Prostate gland (tissue), 2 donors: ENCODE measurements around the gene ATP5ME. TPM values are rescaled to one million over a fixed set of nuclear protein-coding genes. Genes with fewer than 3 reads are reported as not detected.

Experiments
- DNase-seq: peaks from one replicate; pipeline ENCODE4 v3.0.0-alpha.2; 2019; ENCODE audit warnings: low spot score
- H3K27ac ChIP-seq, 2 donors: fragments of 200-600 bp; sonication (generic); 2 replicates each; pipeline ENCODE4 v1.5.1; 2017 to 2019
- H3K27me3 ChIP-seq: fragments of 200-600 bp; sonication (generic); replicated peaks from 2 replicates; pipeline ENCODE4 v1.5.1; 2019; ENCODE audit not compliant: insufficient read depth
- H3K36me3 ChIP-seq, 2 donors: fragments of 200-600 bp; sonication (generic); 1 replicate in 1 of 2; 2 replicates in 1 of 2; pipeline versions ENCODE4 v1.5.1 to v1.8.1; 2017 to 2019
- H3K4me1 ChIP-seq: fragments of 200-600 bp; sonication (generic); replicated peaks from 2 replicates; pipeline ENCODE4 v1.5.1; 2019
- H3K4me3 ChIP-seq, 2 donors: fragments of 200-600 bp; sonication (generic); 2 replicates each; pipeline ENCODE4 v1.5.1; 2017 to 2019
- H3K9me3 ChIP-seq: fragments of 200-600 bp; sonication (generic); 2 replicates; pipeline ENCODE4 v1.5.1; 2017
- CTCF ChIP-seq, 4 experiments: fragments of 200-600 bp in 2 of 4; fragments of 450-650 bp in 2 of 4; sonication (generic) in 2 of 4; IDR thresholded peaks; 1 replicate in 3 of 4; 2 replicates in 1 of 4; pipeline ENCODE4 v1.5.1; 2016 to 2019; ENCODE audit warnings: antibody characterized with exemption in 4 of 4, mild to moderate bottlenecking in 2 of 4, moderate library complexity in 2 of 4
- POLR2A ChIP-seq: fragments of 450-650 bp; IDR thresholded peaks from one replicate; pipeline ENCODE4 v1.6.1; 2016; ENCODE audit warnings: antibody characterized with exemption, mild to moderate bottlenecking
- POLR2AphosphoS5 ChIP-seq: sonication (generic); formaldehyde crosslinking; IDR thresholded peaks from one replicate; pipeline ENCODE4 v1.6.1; 2017; ENCODE audit warnings: antibody characterized with exemption
- WGBS: methylation state at CpG from one replicate; pipeline ENCODE4 v1.1.5; 2018; 5-methylcytosine and 5-hydroxymethylcytosine counted together
- intact Hi-C: fragments of 100-400 bp; cut with DNase I; formaldehyde crosslinking; loops from one replicate; pipeline ENCODE4 v1.14.2; 2022
- total RNA-seq, 2 donors: library from RNA; depleted of rRNA; stranded (reverse); fragments of >200 nt; gene quantifications; one replicate each; pipeline ENCODE4 v1.1.0, GENCODE V29; 2016

ATP5ME gene
- total RNA-seq, 2 donors from 2014 or later, result 148 to 313 TPM

GRCh38 chr4:682490-683172, 8.6 kb upstream of the ATP5ME start:
- TF ChIP-seq POLR2AphosphoS5 (no peak), POLR2A (no peak), CTCF (IDR thresholded peaks at IDR 0.05) (peak in 1 of 4 experiments; percentile 11)
- WGBS, result 78% methylated on average over 23 of the region's 23 CpGs
- no peak for DNase-seq
- H3K4me3 ChIP-seq, result no peak overlapping the region
- no peaks in the 10 kb centered on the region for H3K27me3 ChIP-seq
- H3K36me3 ChIP-seq, result no peaks in the 10 kb centered on the region
- intact Hi-C loops, result no loop called here
- H3K9me3 ChIP-seq, result no peaks in the 10 kb centered on the region
- H3K27ac ChIP-seq, result peak overlapping the region in 1 of 2 donors; percentile 37
- peaks cover 4% of the 10 kb centered on the region for H3K4me1 ChIP-seq

GRCh38 chr4:681736-682451, 7.8 kb upstream of the ATP5ME start:
- Histone ChIP-seq H3K27ac (peak overlapping the region in 1 of 2 donors; percentile 37), H3K4me1 (peaks cover 8% of the 10 kb centered on the region)

GRCh38 chr4:680928-681645, 7.0 kb upstream of the ATP5ME start:
- H3K36me3 ChIP-seq, result no peaks in the 10 kb centered on the region
- intact Hi-C loops, result no loop called here
- no peak for TF ChIP-seq POLR2AphosphoS5
- TF ChIP-seq POLR2A, result no peak
- no peak for TF ChIP-seq CTCF (IDR thresholded peaks at IDR 0.05)
- WGBS, result 2% methylated on average over 34 of the region's 62 CpGs
- H3K4me3 ChIP-seq, result peak overlapping the region; percentile 27 to 37
- H3K9me3 ChIP-seq, result no peaks in the 10 kb centered on the region
- H3K27ac ChIP-seq, result no peak overlapping the region
- H3K4me1 ChIP-seq, result peaks cover 8% of the 10 kb centered on the region
- H3K27me3 ChIP-seq, result no peaks in the 10 kb centered on the region
- DNase-seq, result no peak

More at GRCh38 chr4:681736-682451, 7.8 kb upstream of the ATP5ME start:
- Histone ChIP-seq H3K27me3 (no peaks in the 10 kb centered on the region), H3K4me3 (peak overlapping the region; percentile 12 to 26), H3K9me3 (no peaks in the 10 kb centered on the region), H3K36me3 (no peaks in the 10 kb centered on the region)
- intact Hi-C loops, result no loop called here
- 44% methylated on average over 51 of the region's 58 CpGs for WGBS
- DNase-seq, result peak; percentile 64
- peak; percentile 25 for TF ChIP-seq POLR2AphosphoS5
- no peak for TF ChIP-seq CTCF (IDR thresholded peaks at IDR 0.05)

- no peak overlapping the region for H3K27ac ChIP-seq
- peaks cover 8% of the 10 kb centered on the region for H3K4me1 ChIP-seq
- WGBS, result 35% methylated on average over 11 of the region's 17 CpGs
- no peaks in the 10 kb centered on the region for H3K27me3 ChIP-seq
- H3K36me3 ChIP-seq, result no peaks in the 10 kb centered on the region
- DNase-seq, result no peak
- intact Hi-C loops, result no loop called here
- no peak overlapping the region for H3K4me3 ChIP-seq
- H3K9me3 ChIP-seq, result no peaks in the 10 kb centered on the region
- TF ChIP-seq POLR2AphosphoS5 (no peak), POLR2A (no peak), CTCF (IDR thresholded peaks at IDR 0.05) (no peak)
Observed at GRCh38 chr4:680551-680927, 6.5 kb upstream of the ATP5ME start.
